HS-5 (cell line): ENCODE measurements around the gene BLOC1S2.
"Not testable (repeated sequence)": the region's sequence is repeated elsewhere in the genome, so short reads cannot be mapped to it uniquely, and the experiment has no call there.

Experiments
- DNase-seq: peaks from one replicate; pipeline ENCODE4 v3.0.0-alpha.2; 2012; ENCODE audit warnings: low read depth

The BLOC1S2 gene

DNA sequence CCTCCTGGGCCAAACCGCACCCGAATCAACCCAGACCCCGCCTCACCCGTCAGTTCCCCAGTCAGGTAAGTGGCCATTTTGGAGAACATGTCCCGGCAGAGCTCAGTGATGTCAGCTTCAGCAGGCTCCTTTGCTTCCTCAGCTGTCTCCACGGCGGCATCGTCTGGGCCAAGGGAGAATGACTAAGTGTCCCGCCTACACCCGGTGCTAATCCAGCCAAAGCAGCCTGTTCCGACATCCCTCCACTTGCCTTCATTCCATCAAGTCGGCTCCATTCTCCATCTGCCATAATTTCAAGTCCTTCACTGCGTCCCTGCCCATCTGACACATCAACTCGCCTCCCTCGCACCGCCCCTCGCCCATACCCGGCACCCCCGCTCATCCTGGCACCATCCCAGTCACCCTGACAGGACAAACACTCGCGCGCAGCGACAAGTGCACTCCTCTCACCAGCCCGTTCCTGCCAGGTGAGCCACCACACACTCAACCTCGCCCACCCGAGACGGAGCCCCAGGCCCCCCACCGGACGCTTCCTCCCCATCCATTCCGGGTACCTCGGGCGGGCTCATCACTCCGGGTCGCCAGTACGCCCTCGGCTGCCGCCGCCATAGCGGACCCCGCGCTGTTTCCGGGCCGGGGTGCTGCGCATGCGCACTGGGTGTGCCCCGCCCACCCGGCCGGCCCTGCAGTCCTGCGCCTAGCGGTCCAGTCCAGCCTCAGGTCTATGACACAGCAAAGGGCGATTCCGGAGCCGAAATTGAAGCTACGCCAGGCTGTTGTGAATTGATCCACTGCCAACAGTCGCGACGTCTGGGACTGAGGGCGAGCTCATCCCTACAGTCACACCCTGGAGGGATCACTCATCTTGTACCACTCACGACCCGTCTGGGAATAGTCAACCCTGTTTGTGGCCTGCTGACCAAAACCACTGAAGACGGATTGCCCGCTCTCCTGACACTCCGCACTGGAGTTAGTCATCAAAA, at the start of gene BLOC1S2:
TSS of gene BLOC1S2 (minus strand) at position 630 of the 983 bp plus-strand sequence. CDS start at position 609, 21 bp downstream.
- peak; percentile 65 for DNase-seq

- no peak for DNase-seq
These were observed 48.3 kb upstream of the BLOC1S2 start for GRCh38 chr10:100334762-100335161.

GRCh38 chr10:100333661-100334440, 47.4 kb upstream of the BLOC1S2 start:
- DNase-seq = no peak

GRCh38 chr10:100333106-100333505, 46.6 kb upstream of the BLOC1S2 start:
- no peak for DNase-seq

GRCh38 chr10:100330079-100330478, 43.6 kb upstream of the BLOC1S2 start, which contains the start of gene PKD2L1:
Gene PKD2L1, minus strand, starts transcription at chr10:100330228. Its CDS starts 125 bp downstream, at chr10:100330103.
- DNase-seq = no peak

DNA sequence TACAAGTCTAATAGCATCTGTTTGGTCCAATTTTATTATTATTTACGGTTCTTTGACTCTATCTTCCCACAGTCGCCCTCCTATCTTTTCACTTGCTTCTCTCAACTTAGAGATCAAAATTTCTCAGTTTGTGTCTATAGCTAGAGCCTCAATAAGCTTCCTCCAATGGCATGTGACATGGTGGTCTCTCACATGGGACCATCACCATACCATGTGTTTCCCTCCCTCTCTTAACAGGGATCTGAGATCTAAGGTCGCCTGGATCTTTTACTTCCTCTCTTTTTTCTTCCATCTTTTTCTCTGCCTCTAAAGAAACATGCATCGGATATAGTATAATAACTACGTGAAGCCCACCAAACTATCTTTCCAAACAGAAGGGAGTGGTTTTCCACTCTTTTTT, 41.7 kb upstream of the BLOC1S2 start:
- no peak for DNase-seq

DNA sequence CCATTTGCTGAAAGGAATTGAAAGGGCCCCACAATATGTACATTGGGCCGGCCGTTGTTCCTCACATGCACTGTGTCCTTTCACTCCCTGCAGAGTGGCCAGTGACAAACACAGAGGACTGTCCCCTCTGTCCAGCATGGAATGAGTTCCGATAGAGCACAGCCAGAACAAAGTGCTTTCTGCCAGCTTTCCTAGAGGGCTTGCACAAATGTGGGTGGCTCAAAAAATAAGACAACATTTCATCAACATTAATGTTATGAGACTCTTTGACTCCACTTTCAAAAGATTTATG, 41.2 kb upstream of the BLOC1S2 start:
- no peak for DNase-seq

DNA sequence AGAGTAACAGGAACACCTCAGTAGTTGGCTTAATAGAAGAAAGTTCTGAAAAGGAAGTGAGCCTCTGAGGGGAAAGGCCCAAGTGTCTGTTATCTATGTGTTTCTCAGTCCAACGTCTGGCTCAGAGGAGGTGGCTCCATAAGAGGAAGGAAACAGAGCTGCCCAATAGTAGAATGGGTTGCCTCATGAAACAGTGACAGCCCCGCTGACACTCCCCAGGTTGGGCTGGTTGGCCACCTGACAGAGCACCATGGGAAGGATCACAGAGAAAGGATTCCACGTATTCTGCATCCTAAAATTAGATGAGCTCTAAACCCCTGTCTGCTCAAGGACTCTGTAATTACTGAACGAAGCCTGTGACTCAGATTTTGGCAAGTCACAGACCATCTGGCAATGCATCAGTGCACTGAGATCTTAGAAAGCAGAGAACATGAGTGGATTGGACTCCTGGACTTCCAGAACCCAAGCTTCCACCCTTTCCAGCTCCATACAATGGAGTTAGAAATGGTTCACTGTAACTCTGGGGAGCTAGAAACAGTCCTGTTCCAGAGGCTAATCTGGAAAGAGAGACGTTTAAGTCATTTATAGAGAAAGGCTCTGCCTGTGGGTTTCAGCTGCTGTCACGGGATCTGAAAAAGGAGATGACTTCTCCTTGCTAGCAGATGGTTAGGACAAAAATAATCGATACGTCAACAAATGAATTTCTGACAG, 40.7 kb upstream of the BLOC1S2 start:
- no peak for DNase-seq

DNA sequence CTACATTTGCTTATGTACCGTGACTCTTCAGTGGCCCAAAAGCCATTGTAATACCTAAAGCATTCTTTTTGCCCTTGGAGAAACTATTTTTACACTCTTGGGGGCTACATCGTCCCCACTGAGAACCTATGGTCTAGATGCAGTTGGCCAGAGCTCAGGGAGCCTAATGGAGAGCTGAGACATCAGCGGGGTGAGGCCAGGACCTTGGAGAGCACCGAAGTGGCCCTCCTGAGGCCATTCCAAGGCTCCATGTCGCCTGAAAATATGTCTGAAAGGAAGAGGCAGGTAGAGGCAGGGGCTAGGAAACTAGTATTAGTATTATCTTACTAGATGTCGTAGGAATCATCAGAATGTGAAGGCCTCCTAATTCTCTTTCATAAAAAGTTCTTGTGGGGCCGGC, 38.7 kb upstream of the BLOC1S2 start:
- DNase-seq = no peak

- no peak for DNase-seq
These were observed 33.4 kb upstream of the BLOC1S2 start for GRCh38 chr10:100319707-100320402.

GRCh38 chr10:100318207-100318606, 31.7 kb upstream of the BLOC1S2 start:
- DNase-seq = no peak

DNA sequence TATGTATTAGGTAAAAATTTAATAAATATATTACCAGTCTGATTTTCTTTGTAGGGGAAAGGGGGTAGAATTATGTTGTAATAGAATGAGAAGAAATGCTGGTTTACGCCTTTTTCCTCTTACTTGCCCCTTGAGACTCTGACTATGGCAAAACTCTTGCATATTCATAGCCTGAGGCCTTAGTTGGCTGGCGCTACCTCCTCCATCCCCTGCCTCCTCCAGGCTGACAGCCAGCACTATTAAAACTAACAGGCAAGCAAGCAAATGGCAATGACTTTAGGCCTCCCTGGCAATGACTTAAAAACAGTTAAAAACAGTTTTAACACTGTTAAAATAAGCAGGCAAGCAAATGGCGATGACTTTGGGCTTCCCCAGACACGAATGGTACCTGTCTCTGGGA, 29.1 kb upstream of the BLOC1S2 start:
- DNase-seq = no peak

GRCh38 chr10:100311298-100311697, 24.8 kb upstream of the BLOC1S2 start:
- no peak for DNase-seq

GRCh38 chr10:100307684-100308083, 21.2 kb upstream of the BLOC1S2 start:
- DNase-seq = peak; percentile 22

DNA sequence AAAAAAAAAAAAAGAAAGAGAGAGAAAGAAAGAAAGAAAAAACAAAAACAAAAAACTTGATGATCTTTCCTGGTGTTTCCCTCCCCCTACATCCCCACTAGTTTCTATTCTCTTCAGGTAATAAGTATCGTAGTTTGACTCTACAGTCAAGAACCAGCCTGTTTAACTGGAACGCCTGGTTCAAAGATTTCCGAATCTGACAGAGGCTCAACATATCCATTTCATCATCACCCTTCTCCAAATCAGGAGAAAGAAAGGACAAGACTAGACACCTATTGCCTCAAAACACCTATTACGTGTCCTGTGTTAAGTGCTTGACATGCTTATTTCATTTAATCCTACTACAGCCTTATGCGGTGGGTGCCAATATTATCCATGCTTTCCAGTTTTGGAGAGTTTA, 20.4 kb upstream of the BLOC1S2 start:
- no peak for DNase-seq

DNA sequence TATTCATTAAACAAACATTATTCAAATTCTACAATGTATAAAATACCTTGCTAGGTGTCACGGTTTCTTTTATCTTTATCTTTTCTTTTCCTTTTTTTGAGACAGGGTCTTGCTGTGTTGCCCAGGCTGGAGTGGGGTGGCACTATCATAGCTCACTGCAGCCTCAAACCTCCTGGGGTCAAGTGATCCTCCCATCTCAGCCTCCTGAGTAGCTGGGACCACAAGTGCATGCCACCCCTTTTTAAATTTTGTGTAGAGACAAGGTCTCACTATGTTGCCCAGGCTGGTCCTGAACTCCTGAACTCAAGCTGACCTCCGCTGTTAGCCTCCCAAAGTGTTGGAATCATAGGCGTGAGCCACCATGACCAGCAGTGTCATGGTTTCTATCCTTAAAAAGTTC, 17.9 kb upstream of the BLOC1S2 start:
- no peak for DNase-seq

DNA sequence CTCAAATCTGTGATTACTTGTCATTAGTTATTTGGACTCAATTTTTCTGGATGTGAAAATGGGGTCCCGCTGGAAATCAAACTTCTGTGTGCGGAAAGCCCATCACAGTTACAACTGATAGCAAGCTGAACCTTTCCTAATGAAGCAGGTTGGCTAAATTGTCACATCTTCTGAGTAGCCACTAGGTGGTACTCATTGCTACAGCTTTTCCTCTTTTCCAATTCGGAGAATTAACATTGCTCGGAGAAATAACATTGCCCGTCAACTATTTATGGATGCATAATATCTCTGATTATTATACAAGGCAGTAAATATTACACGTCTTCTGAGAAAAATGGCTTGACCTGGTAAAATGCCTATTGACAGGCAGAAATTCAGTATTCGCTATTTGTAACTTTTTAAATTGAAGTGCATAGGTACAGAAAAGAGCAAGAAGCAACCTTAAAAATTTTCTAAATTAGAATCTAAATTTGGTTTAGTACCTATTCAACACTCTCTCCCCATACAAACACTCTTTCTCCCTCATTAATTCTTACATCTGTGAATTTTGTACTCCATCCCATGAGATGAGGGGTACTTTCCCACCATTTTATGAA, 17.3 kb upstream of the BLOC1S2 start:
- no peak for DNase-seq

DNA sequence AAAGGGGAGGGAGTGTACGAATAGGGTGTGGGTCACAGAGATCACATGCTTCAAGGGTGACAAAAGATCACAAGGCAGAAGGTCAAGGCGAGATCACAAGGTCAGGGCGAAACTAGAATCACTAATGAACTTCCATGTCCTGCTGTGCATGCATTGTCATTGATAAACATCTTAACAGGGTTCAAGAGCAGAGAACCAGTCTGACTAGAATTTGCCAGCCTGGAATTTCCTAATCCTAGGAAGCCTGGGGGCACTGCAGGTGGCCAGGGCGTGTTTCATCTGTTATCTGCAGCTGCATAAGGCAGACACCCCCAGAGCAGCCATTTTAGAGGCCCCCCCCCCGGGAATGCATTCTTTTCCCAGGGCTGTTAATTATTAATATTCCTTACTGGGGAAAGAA, 14.6 kb upstream of the BLOC1S2 start:
- DNase-seq = not testable (repeated sequence)

DNA sequence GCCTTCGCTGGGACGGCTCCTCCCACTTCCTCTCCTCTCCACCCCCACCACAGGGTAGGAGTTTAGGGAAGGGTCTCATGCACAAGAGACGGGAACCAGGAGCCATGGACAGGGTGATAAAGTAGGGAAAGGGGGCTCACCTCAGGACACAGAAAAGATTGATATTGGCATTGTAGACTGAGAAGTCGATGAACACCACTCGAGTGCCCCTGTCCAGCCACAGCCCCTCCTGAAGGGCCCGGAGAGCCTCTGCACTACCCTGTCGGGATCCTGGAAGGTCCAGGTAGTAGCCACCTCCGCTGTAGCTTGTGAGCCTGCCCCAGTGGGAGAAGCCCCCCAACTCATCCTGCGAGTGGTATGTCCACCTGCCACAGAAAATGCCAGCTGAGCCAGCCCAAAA, 10.8 kb upstream of the BLOC1S2 start:
- DNase-seq = no peak

- no peak for DNase-seq
These were observed 6.6 kb upstream of the BLOC1S2 start for GRCh38 chr10:100293066-100293465.

GRCh38 chr10:100292300-100292699, 5.8 kb upstream of the BLOC1S2 start:
- DNase-seq = not testable (repeated sequence)
